Nephron (organoid): ENCODE measurements around the gene ASAP2.
A peak's percentile ranks its signal among the peaks of the same experiment; 100 is the strongest.
"Not testable (repeated sequence)": the region's sequence is repeated elsewhere in the genome, so short reads cannot be mapped to it uniquely, and the experiment has no call there.

ENCODE experiments used
- H3K27ac Mint-ChIP-seq, 3 experiments: 2 replicates each; pipeline ENCODE4 v1.8.0; 2020; ENCODE audit warnings: mixed read lengths in 3 of 3, mild to moderate bottlenecking in 2 of 3, moderate library complexity in 1 of 3
- H3K27me3 Mint-ChIP-seq: 2 replicates; pipeline ENCODE4 v1.8.0; 2021; ENCODE audit warnings: low read depth, mild to moderate bottlenecking, moderate library complexity, mixed read lengths
- H3K36me3 Mint-ChIP-seq: 2 replicates; pipeline ENCODE4 v1.8.0; 2020; ENCODE audit warnings: low read depth, mixed read lengths
- H3K4me1 Mint-ChIP-seq: 2 replicates; pipeline ENCODE4 v1.8.0; 2020; ENCODE audit warnings: mixed read lengths
- H3K4me3 Mint-ChIP-seq, 3 experiments: 2 replicates each; pipeline ENCODE4 v1.8.0; 2020; ENCODE audit warnings: mild to moderate bottlenecking in 3 of 3, mixed read lengths in 3 of 3, moderate library complexity in 2 of 3
- H3K9me3 Mint-ChIP-seq: 2 replicates; pipeline ENCODE4 v1.8.0; 2020; ENCODE audit warnings: mixed read lengths
- CTCF ChIP-seq, 3 experiments: fragments of 200-600 bp; sonication (generic); IDR thresholded peaks; one replicate each; pipeline ENCODE4 v1.5.0; 2021; ENCODE audit warnings: antibody characterized with exemption in 3 of 3; ENCODE audit not compliant: unreplicated experiment in 3 of 3

The ASAP2 gene

DNA sequence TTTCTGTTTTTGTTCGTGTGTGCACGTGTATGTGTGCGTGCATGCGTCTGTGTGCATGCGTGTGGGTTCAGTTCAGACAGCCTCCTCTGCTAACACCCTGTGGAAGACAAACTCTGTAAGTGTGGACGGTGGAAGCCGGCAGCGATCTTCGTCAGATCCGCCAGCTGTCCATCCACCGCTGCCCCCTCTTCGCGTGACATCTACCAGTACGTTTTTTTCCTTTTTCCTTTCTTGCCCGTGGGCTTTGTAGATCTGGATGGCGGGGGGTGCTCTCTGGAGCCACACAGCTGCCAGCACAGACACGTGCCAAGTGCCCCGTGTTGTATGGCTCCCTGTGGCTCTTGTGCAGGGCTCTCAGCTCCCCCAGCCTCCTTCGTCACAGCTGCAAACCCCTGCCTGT, 184.4 kb downstream of the ASAP2 start:
- H3K4me1 Mint-ChIP-seq: peaks cover 26% of the 10 kb centered on the region
- H3K4me3 Mint-ChIP-seq: no peak overlapping the region
- no peak for TF ChIP-seq CTCF (IDR thresholded peaks at IDR 0.05; ENCODE audit: unreplicated experiment in 3 of 3)
- H3K36me3 Mint-ChIP-seq: peaks cover 51% of the 10 kb centered on the region
- no peaks in the 10 kb centered on the region for H3K27me3 Mint-ChIP-seq
- no peaks in the 10 kb centered on the region for H3K9me3 Mint-ChIP-seq
- peak overlapping the region in 2 of 3 experiments; percentile 30 to 53 for H3K27ac Mint-ChIP-seq

DNA sequence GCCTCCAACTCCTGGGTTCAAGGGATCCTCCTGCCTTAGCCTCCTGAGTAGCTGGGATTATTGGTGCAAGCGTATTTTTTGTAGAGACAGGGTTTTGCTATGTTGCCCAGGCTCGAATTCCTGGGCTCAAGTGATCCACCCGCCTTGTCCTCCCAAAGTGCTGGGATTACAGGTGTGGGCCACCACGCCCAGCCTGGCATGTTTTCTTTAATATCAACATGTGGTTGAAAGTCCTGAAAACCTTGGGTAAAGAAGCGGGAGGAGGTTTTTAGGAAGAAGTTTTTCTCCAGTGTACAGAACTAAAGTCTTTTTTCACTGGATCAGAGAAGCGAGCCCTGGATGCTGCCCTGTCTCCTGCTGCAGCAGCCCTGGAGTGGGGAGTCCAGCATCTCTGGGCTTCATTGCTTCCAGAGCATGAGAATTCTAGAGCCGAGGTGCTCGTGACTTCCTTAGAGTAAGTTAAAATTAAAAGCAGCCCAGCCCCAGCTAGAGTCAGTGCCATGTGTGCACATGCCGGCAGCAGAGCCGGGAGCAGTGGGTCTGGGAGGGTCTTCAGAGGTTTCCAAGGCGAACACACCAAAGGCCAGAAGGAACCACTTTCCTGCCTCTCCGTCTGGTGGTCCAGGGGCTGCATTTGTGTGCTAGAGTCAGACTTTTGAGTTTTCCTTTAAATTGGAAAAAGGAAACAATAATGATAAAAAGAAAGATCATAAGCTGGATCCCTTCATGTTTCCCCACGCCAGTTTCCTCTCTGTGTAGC, 185.5 kb downstream of the ASAP2 start:
- Mint-ChIP-seq H3K36me3 (peaks cover 53% of the 10 kb centered on the region), H3K4me1 (peaks cover 26% of the 10 kb centered on the region), H3K9me3 (no peaks in the 10 kb centered on the region), H3K4me3 (no peak overlapping the region), H3K27ac (peak overlapping the region; percentile 93 to 95 (median 95)), H3K27me3 (no peaks in the 10 kb centered on the region)
- no peak for TF ChIP-seq CTCF (IDR thresholded peaks at IDR 0.05; ENCODE audit: unreplicated experiment in 3 of 3)

DNA sequence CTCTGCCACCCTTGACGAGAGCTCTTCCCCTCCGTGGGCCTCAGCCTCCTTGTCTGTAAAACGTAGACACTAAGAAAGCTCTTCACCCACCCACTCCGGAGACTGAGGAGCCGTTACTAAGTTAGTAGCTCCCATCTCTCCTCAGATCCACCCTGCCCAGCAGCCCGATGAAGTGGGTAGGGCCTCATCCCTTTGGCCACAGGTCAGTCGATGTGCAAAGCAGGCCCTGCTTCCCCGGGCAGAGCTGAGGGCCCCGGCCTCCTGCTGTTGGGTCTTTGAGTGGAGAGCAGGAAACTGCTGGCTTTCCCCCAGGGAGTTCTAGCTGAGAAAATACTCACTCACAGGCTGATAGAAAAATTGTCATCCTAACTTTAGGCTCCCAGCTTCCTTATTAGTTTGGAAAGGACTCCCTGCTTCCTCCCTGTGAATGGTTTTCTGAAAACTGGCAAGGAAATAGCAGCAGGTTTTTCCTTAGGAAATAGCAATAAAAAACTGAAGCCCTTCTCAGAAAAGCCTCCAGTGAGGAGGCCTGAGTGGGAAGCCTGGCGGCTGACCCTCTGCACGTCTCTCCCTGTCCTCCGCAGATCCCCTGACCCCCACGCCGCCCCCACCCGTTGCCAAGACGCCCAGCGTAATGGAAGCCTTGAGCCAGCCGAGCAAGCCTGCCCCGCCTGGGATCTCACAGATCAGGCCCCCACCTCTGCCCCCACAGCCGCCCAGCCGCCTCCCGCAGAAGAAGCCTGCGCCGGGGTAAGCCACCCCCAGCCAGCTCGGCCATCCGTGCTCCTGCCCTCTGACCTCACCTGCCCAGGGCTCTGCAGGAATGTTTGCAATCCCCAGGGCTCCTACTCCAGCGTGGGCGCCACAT, 186.5 kb downstream of the ASAP2 start:
- Mint-ChIP-seq H3K27me3 (no peaks in the 10 kb centered on the region), H3K9me3 (no peaks in the 10 kb centered on the region), H3K27ac (peak overlapping the region; percentile 93 to 95 (median 95)), H3K4me1 (peaks cover 22% of the 10 kb centered on the region), H3K4me3 (peak overlapping the region in 1 of 3 experiments; percentile 12), H3K36me3 (peaks cover 48% of the 10 kb centered on the region)
- TF ChIP-seq CTCF (IDR thresholded peaks at IDR 0.05; ENCODE audit: unreplicated experiment in 3 of 3): no peak

- Mint-ChIP-seq H3K4me3 (no peak overlapping the region), H3K4me1 (peaks cover 33% of the 10 kb centered on the region), H3K36me3 (peaks cover 39% of the 10 kb centered on the region), H3K27me3 (no peaks in the 10 kb centered on the region), H3K27ac (peak overlapping the region in 1 of 3 experiments; percentile 44), H3K9me3 (no peaks in the 10 kb centered on the region)
- TF ChIP-seq CTCF (IDR thresholded peaks at IDR 0.05; ENCODE audit: unreplicated experiment in 3 of 3): no peak
Observed at GRCh38 chr2:9394816-9395215, 188.2 kb downstream of the ASAP2 start.

DNA sequence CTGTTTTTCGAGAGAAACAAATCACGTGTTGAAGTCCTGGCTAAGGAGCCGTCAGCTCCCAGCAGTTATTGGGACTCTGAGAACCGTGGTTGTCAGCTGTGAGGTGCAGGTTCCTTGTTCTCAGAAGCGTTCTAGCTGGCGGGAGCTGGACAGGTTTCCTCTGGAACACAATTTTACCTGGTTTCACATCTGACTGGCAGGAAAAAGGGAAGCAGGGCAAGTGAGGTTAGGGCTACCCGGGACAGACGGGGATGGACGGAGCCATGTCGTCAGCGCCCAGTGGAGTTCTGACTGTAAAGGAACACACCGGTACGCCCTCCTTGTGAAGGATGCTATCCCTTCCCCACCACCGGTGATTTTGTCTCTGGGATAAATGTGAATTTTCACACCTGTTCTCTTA, 190.6 kb downstream of the ASAP2 start:
- H3K36me3 Mint-ChIP-seq: peaks cover 27% of the 10 kb centered on the region
- H3K27me3 Mint-ChIP-seq: no peaks in the 10 kb centered on the region
- peaks cover 36% of the 10 kb centered on the region for H3K4me1 Mint-ChIP-seq
- no peaks in the 10 kb centered on the region for H3K9me3 Mint-ChIP-seq
- H3K4me3 Mint-ChIP-seq: no peak overlapping the region
- TF ChIP-seq CTCF (IDR thresholded peaks at IDR 0.05; ENCODE audit: unreplicated experiment in 3 of 3): no peak
- no peak overlapping the region for H3K27ac Mint-ChIP-seq

GRCh38 chr2:9398251-9398650, 191.6 kb downstream of the ASAP2 start:
- not testable (repeated sequence) for H3K9me3 Mint-ChIP-seq, H3K4me3 Mint-ChIP-seq, H3K27me3 Mint-ChIP-seq
- Mint-ChIP-seq H3K27ac (peak overlapping the region in 1 of 3 experiments; percentile 90), H3K4me1 (peaks cover 25% of the 10 kb centered on the region), H3K36me3 (peaks cover 34% of the 10 kb centered on the region)
